Astrocyte (in vitro differentiated cells and primary cell): ENCODE results near the gene HNF4A.

Experiments
- CTCF ChIP-seq: IDR thresholded peaks from 2 replicates; pipeline ENCODE4 v1.5.1; 2011; ENCODE audit warnings: low read depth, mild to moderate bottlenecking, inconsistent platforms, low read length, moderate library complexity; ENCODE audit not compliant: insufficient read depth
- EZH2 ChIP-seq: IDR thresholded peaks from 2 replicates; pipeline ENCODE4 v1.6.1; 2012; ENCODE audit warnings: mild to moderate bottlenecking, low read length, inconsistent platforms; ENCODE audit not compliant: insufficient read depth

DNA sequence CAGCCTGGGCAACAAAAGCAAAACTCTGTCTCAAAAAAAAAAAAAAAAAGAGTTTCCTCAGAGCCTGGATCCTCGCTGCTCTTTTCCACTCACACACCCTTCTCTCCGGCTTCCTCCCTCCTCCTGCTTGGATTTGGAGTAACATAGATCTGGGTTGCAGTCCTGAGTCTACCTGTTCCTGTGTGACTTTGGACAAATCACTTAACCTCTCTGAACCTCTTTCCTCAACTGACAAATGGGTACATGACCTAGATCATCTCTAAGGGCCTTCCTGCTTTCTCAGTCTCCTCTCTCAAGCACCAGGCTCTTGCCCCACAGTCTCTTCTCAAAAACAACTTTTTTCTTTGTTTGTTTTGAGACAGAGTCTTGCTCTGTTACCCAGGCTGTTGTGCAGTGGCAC lies 24.3 kb upstream of the HNF4A start:
- no peak for TF ChIP-seq CTCF
- no peak for TF ChIP-seq EZH2
